Airway epithelial cell (primary cell): ENCODE data around the gene OR10T2. TPM values are rescaled to one million over a fixed set of nuclear protein-coding genes. Genes with fewer than 3 reads are reported as not detected.

Experiments
- total RNA-seq: library from RNA; depleted of rRNA; stranded (reverse); fragments of >200 nt; gene quantifications from 2 replicates; pipeline ENCODE4 v1.2.3, GENCODE V29; 2015

The OR10T2 gene
- total RNA-seq = not detected in 2 replicates

GRCh38 chr1:158398818-158399514 lies at the start of gene OR10T2:
OR10T2 (minus strand) TSS chr1:158399466; CDS start chr1:158399466, 0 bp downstream.

GRCh38 chr1:158426137-158426536 lies 26.9 kb upstream of the OR10T2 start, which contains the start of gene OR10K2:
OR10K2 (minus strand) TSS chr1:158426237; CDS start chr1:158420866, 5,371 bp downstream.

GRCh38 chr1:158353303-158354075 lies 45.8 kb downstream of the OR10T2 start, which contains the start of gene CD1E:
CD1E (plus strand) TSS chr1:158353894; CDS start chr1:158353989, 95 bp downstream.

Other genes with a start within 250 kb of the OR10T2 start
- gene CD1D, start 218.6 kb downstream of the OR10T2 start, total RNA-seq = 2.0 and 3.4 TPM in 2 replicates
- gene CD1A, start 145.0 kb downstream of the OR10T2 start, total RNA-seq = not detected in 2 replicates
- gene CD1C, start 109.5 kb downstream of the OR10T2 start, total RNA-seq = not detected in 2 replicates
- gene CD1B, start 67.9 kb downstream of the OR10T2 start, total RNA-seq = not detected in 2 replicates
- gene CD1E, start 45.6 kb downstream of the OR10T2 start, total RNA-seq = not detected in 2 replicates
- gene OR10K2, start 26.8 kb upstream of the OR10T2 start, total RNA-seq = not detected in 2 replicates
- gene OR10K1, start 62.4 kb upstream of the OR10T2 start, total RNA-seq = not detected in 2 replicates
- not detected in 2 replicates for gene OR10R2, start 72.8 kb upstream of the OR10T2 start, total RNA-seq
- not detected in 2 replicates for gene OR6Y1, start 154.9 kb upstream of the OR10T2 start, total RNA-seq
- not detected in 2 replicates for gene OR6P1, start 171.1 kb upstream of the OR10T2 start, total RNA-seq
- gene OR10X1, start 180.4 kb upstream of the OR10T2 start, total RNA-seq = not detected in 2 replicates
- gene OR10Z1, start 205.8 kb upstream of the OR10T2 start, total RNA-seq = not detected in 2 replicates